OCI-LY1 (cell line): Measurements from ENCODE around the gene LCE1B.

Source experiments
- H2AFZ ChIP-seq: fragments of 200-600 bp; sonication (generic), shearing (Covaris generic); 2 replicates; pipeline ENCODE4 v1.6.0; 2014; ENCODE audit warnings: antibody characterized with exemption, mild to moderate bottlenecking, low read length
- H3F3A ChIP-seq: fragments of 200-600 bp; sonication (generic), shearing (Covaris generic); 2 replicates; pipeline ENCODE4 v1.6.0; 2014; ENCODE audit warnings: mild to moderate bottlenecking, antibody characterized with exemption, low read length, moderate library complexity; ENCODE audit not compliant: insufficient read depth
- H3K27ac ChIP-seq: fragments of 200-600 bp; sonication (generic); 2 replicates; pipeline ENCODE4 v1.5.1; 2014; ENCODE audit warnings: low read length, mixed run types, mild to moderate bottlenecking, low read depth; ENCODE audit not compliant: poor library complexity, severe bottlenecking
- H3K27me3 ChIP-seq: fragments of 200-600 bp; sonication (generic); 2 replicates; pipeline ENCODE4 v1.6.0; 2014; ENCODE audit warnings: antibody characterized with exemption, mild to moderate bottlenecking, low read length, moderate library complexity; ENCODE audit not compliant: insufficient read depth
- H3K36me3 ChIP-seq: fragments of 200-600 bp; sonication (generic); 2 replicates; pipeline ENCODE4 v1.6.1; 2014; ENCODE audit warnings: mild to moderate bottlenecking, antibody characterized with exemption, low read length, moderate library complexity, mixed read lengths; ENCODE audit not compliant: insufficient read depth
- H3K4me1 ChIP-seq: fragments of 200-600 bp; sonication (generic); 2 replicates; pipeline ENCODE4 v1.5.1; 2014; ENCODE audit warnings: mild to moderate bottlenecking, low read length, moderate library complexity; ENCODE audit not compliant: insufficient read depth, severe bottlenecking
- H3K4me2 ChIP-seq: fragments of 200-600 bp; sonication (generic), shearing (Covaris generic); 2 replicates; pipeline ENCODE4 v1.6.1; 2014; ENCODE audit warnings: low read length
- H3K4me3 ChIP-seq: fragments of 200-600 bp; sonication (generic); 2 replicates; pipeline ENCODE4 v1.5.1; 2014; ENCODE audit warnings: low read length, low read depth, mild to moderate bottlenecking, mixed read lengths; ENCODE audit not compliant: poor library complexity, severe bottlenecking
- H3K79me2 ChIP-seq: fragments of 200-600 bp; shearing (Covaris generic); 2 replicates; pipeline ENCODE4 v1.6.1; 2016; ENCODE audit warnings: mixed run types, low read length, mixed read lengths; ENCODE audit not compliant: insufficient read depth
- H3K9ac ChIP-seq: fragments of 200-600 bp; sonication (generic), shearing (Covaris generic); 2 replicates; pipeline ENCODE4 v1.6.1; 2014; ENCODE audit warnings: mild to moderate bottlenecking, low read length, mixed read lengths
- H3K9me2 ChIP-seq: fragments of 200-600 bp; sonication (generic), shearing (Covaris generic); 2 replicates; pipeline ENCODE4 v1.6.1; 2014; ENCODE audit warnings: low read depth, mild to moderate bottlenecking, low read length, mixed read lengths
- H3K9me3 ChIP-seq: fragments of 200-600 bp; shearing (Covaris generic); 2 replicates; pipeline ENCODE4 v1.6.1; 2014; ENCODE audit warnings: low read length, mixed read lengths
- H4K20me1 ChIP-seq: fragments of 200-600 bp; sonication (generic), shearing (Covaris generic); 2 replicates; pipeline ENCODE4 v1.6.0; 2016; ENCODE audit warnings: mild to moderate bottlenecking, low read length; ENCODE audit not compliant: insufficient read depth
- CTCF ChIP-seq: fragments of 200-600 bp; sonication (generic), shearing (Covaris generic); IDR thresholded peaks from 2 replicates; pipeline ENCODE4 v1.5.1; 2017; ENCODE audit warnings: mild to moderate bottlenecking, antibody characterized with exemption, low read length, moderate library complexity, mixed read lengths
- EZH2 ChIP-seq: fragments of 200-600 bp; sonication (generic), shearing (Covaris generic); IDR thresholded peaks from 2 replicates; pipeline ENCODE4 v1.8.0; 2017; ENCODE audit warnings: borderline replicate concordance, mixed run types, mild to moderate bottlenecking, antibody characterized with exemption, low read length, moderate library complexity, mixed read lengths

LCE1B gene

GRCh38 chr1:152824964-152825363 is 13.2 kb downstream of the LCE1B start:
- Histone ChIP-seq H3K27ac (no peak overlapping the region), H3K4me3 (no peak overlapping the region), H4K20me1 (no peaks in the 10 kb centered on the region)

GRCh38 chr1:152827173-152827572 is 15.4 kb downstream of the LCE1B start, which contains the start of gene LCE1A:
Gene LCE1A (plus strand): TSS chr1:152827473. CDS start chr1:152827473, 0 bp downstream.
- no peaks in the 10 kb centered on the region for H3K9me2 ChIP-seq
- H3K4me2 ChIP-seq = no peak within 1 kb of the TSS
- no peaks in the 10 kb centered on the region for H3K27me3 ChIP-seq
- H3K4me1 ChIP-seq = no peaks in the 10 kb centered on the region
- no peak within 1 kb of the TSS for H3K9ac ChIP-seq
- H3K79me2 ChIP-seq = no peaks in the 10 kb centered on the region
- H3K9me3 ChIP-seq = no peaks in the 10 kb centered on the region
- no peaks in the 10 kb centered on the region for H3K36me3 ChIP-seq
- H3K4me3 ChIP-seq = no peak within 1 kb of the TSS
- no peak within 1 kb of the TSS for H2AFZ ChIP-seq
- TF ChIP-seq EZH2 (no peak), CTCF (no peak)
- H3K27ac ChIP-seq = no peak within 1 kb of the TSS
- no peaks in the 10 kb centered on the region for H4K20me1 ChIP-seq
- H3F3A ChIP-seq = no peaks in the 10 kb centered on the region

More at GRCh38 chr1:152824964-152825363, 13.2 kb downstream of the LCE1B start:
- Histone ChIP-seq H3K36me3 (no peaks in the 10 kb centered on the region), H3K79me2 (no peaks in the 10 kb centered on the region), H3K4me2 (no peak overlapping the region), H3K27me3 (no peaks in the 10 kb centered on the region), H2AFZ (no peak overlapping the region), H3K9me2 (no peaks in the 10 kb centered on the region), H3K4me1 (no peaks in the 10 kb centered on the region), H3K9me3 (no peaks in the 10 kb centered on the region), H3F3A (no peaks in the 10 kb centered on the region), H3K9ac (no peak overlapping the region)
- TF ChIP-seq EZH2 (no peak), CTCF (no peak)

GRCh38 chr1:152836870-152837269 is 25.1 kb downstream of the LCE1B start:
- no peaks in the 10 kb centered on the region for H3K79me2 ChIP-seq
- H3K4me3 ChIP-seq = no peak overlapping the region
- no peaks in the 10 kb centered on the region for H3F3A ChIP-seq
- no peaks in the 10 kb centered on the region for H3K9me2 ChIP-seq
- H3K27ac ChIP-seq = no peak overlapping the region
- H3K27me3 ChIP-seq = no peaks in the 10 kb centered on the region
- H3K4me2 ChIP-seq = no peak overlapping the region
- H3K36me3 ChIP-seq = no peaks in the 10 kb centered on the region
- H3K4me1 ChIP-seq = no peaks in the 10 kb centered on the region
- no peaks in the 10 kb centered on the region for H4K20me1 ChIP-seq
- H2AFZ ChIP-seq = no peak overlapping the region
- TF ChIP-seq EZH2 = no peak
- TF ChIP-seq CTCF = no peak
- H3K9ac ChIP-seq = no peak overlapping the region
- no peaks in the 10 kb centered on the region for H3K9me3 ChIP-seq
